Measurements from ENCODE around the gene SSRP1.
A peak's percentile ranks its signal among the peaks of the same experiment; 100 is the strongest.

The SSRP1 gene

GRCh38 chr11:57375490-57375889 lies 39.8 kb upstream of the SSRP1 start:
- H3K4me3 ChIP-seq (ENCODE audit: control insufficient read depth, low read depth, low read length) = no peak overlapping the region
- TF ChIP-seq, protein P1, sequence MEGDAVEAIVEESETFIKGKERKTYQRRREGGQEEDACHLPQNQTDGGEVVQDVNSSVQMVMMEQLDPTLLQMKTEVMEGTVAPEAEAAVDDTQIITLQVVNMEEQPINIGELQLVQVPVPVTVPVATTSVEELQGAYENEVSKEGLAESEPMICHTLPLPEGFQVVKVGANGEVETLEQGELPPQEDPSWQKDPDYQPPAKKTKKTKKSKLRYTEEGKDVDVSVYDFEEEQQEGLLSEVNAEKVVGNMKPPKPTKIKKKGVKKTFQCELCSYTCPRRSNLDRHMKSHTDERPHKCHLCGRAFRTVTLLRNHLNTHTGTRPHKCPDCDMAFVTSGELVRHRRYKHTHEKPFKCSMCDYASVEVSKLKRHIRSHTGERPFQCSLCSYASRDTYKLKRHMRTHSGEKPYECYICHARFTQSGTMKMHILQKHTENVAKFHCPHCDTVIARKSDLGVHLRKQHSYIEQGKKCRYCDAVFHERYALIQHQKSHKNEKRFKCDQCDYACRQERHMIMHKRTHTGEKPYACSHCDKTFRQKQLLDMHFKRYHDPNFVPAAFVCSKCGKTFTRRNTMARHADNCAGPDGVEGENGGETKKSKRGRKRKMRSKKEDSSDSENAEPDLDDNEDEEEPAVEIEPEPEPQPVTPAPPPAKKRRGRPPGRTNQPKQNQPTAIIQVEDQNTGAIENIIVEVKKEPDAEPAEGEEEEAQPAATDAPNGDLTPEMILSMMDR (IDR thresholded peaks at IDR 0.05; ENCODE audit: control insufficient read depth, insufficient read depth, low read depth, low read length, missing control alignments) = no peak
- no peak for DNase-seq (ENCODE audit: low read depth)

DNA sequence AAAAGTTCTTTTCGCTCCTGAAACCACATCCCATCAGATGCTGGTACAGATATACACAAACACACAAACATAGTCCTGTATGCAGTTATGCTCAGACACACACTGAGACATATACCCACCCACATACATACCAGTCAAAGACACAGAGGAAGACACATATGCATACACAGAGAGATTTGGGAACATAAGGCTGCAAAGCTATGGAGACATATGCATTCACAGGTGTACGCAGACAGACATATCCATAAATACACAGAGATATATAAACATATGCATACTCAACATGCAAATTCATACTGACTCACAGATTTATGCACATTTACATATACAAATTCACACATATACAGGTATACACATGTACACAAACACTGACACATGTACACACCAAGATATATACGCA lies 39.3 kb upstream of the SSRP1 start:
- no peak for DNase-seq (ENCODE audit: low read depth)
- H3K4me3 ChIP-seq (ENCODE audit: control insufficient read depth, low read depth, low read length) = no peak overlapping the region
- TF ChIP-seq, protein P1 (IDR thresholded peaks at IDR 0.05; ENCODE audit: control insufficient read depth, insufficient read depth, low read depth, low read length, missing control alignments) = no peak

DNA sequence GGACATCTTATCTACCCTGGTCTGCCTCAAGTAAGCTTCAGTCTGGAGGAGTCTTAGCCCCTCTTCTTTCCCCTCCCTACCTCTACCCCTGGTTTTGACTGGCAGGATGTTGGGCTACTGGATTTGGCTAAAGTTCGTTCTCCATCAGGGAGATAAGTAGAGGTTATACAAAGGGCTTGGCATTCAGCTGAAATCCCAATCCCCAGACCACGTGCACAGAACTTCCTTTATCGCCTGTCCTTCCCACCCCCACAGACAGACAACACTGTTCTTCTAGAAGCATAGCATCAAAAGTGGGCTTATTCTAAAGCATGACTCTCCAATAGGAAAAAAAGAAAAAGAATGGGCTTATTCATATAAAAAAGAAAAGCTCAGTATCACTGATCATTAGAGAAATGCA lies 37.5 kb upstream of the SSRP1 start:
- DNase-seq (ENCODE audit: low read depth) = no peak
- no peak overlapping the region for H3K4me3 ChIP-seq (ENCODE audit: control insufficient read depth, low read depth, low read length)
- TF ChIP-seq, protein P1 (IDR thresholded peaks at IDR 0.05; ENCODE audit: control insufficient read depth, insufficient read depth, low read depth, low read length, missing control alignments) = no peak

GRCh38 chr11:57370941-57371340 lies 35.2 kb upstream of the SSRP1 start:
- TF ChIP-seq, protein P1 (IDR thresholded peaks at IDR 0.05; ENCODE audit: control insufficient read depth, insufficient read depth, low read depth, low read length, missing control alignments) = no peak
- DNase-seq (ENCODE audit: low read depth) = no peak
- no peak overlapping the region for H3K4me3 ChIP-seq (ENCODE audit: control insufficient read depth, low read depth, low read length)

DNA sequence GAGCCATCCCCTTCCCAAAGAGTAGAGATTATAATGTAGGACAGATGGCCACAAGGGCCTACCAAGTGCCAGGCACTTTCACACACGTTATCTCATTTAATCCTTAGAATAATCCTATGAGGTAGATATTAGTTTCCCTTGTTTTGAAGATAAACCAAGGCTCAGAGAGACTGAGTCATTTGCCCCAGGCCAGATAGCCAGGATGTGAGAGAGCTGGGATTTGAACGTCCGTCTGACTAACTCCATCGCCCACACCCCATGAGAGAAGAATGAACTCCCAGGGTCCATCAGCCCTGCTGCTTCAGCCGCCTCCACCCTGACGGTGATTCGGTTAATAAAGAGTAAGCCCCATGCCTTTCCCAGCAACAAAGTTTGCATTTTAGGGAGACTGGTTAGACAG lies 34.6 kb upstream of the SSRP1 start:
- TF ChIP-seq, protein P1 (IDR thresholded peaks at IDR 0.05; ENCODE audit: control insufficient read depth, insufficient read depth, low read depth, low read length, missing control alignments) = no peak
- peak; percentile 27 for DNase-seq (ENCODE audit: low read depth)
- H3K4me3 ChIP-seq (ENCODE audit: control insufficient read depth, low read depth, low read length) = no peak overlapping the region

GRCh38 chr11:57368845-57369232 lies 33.1 kb upstream of the SSRP1 start:
- no peak for DNase-seq (ENCODE audit: low read depth)
- H3K4me3 ChIP-seq (ENCODE audit: control insufficient read depth, low read depth, low read length) = no peak overlapping the region
- TF ChIP-seq, protein P1 (IDR thresholded peaks at IDR 0.05; ENCODE audit: control insufficient read depth, insufficient read depth, low read depth, low read length, missing control alignments) = no peak

All from AG09309 (cell line).